Endothelial cell (in vitro differentiated cells): Measurements from ENCODE around the gene COG5. TPM values are rescaled to one million over a fixed set of nuclear protein-coding genes. Genes with fewer than 3 reads are reported as not detected.

Experiments used
- DNase-seq: peaks from one replicate; pipeline ENCODE4 v3.0.0; 2021; ENCODE audit warnings: low spot score
- H3K27ac Mint-ChIP-seq: one replicate; pipeline ENCODE4 v1.8.0; 2021; ENCODE audit warnings: mixed read lengths, inconsistent platforms; ENCODE audit not compliant: unreplicated experiment
- H3K27me3 Mint-ChIP-seq: one replicate; pipeline ENCODE4 v1.8.0; 2021; ENCODE audit warnings: mild to moderate bottlenecking, moderate library complexity, mixed read lengths, inconsistent platforms; ENCODE audit not compliant: unreplicated experiment
- H3K36me3 Mint-ChIP-seq: one replicate; pipeline ENCODE4 v1.8.0; 2021; ENCODE audit warnings: mild to moderate bottlenecking, low read depth, mixed read lengths, inconsistent platforms; ENCODE audit not compliant: unreplicated experiment
- H3K4me1 Mint-ChIP-seq: one replicate; pipeline ENCODE4 v1.8.0; 2021; ENCODE audit warnings: mild to moderate bottlenecking, mixed read lengths, inconsistent platforms; ENCODE audit not compliant: unreplicated experiment
- H3K4me3 Mint-ChIP-seq: one replicate; pipeline ENCODE4 v1.8.0; 2021; ENCODE audit warnings: mild to moderate bottlenecking, mixed read lengths, inconsistent platforms; ENCODE audit not compliant: unreplicated experiment
- H3K9me3 Mint-ChIP-seq: one replicate; pipeline ENCODE4 v1.8.0; 2021; ENCODE audit warnings: mixed read lengths, inconsistent platforms; ENCODE audit not compliant: unreplicated experiment
- long read RNA-seq: library from polyadenylated mRNA; unstranded; transcript quantifications from one replicate; pipeline ENCODE4 v2.0.0, GENCODE V29; 2020; ENCODE audit not compliant: unreplicated experiment
- total RNA-seq: library from RNA; stranded (reverse); fragmentation: NEBNext Ultra II Directional; extraction: Animal tissue kit (Norgen Biotek cat#: 25700); gene quantifications from one replicate; pipeline ENCODE4 v1.2.1, GENCODE V29; 2021; ENCODE audit not compliant: unreplicated experiment
- TF ChIP-seq, protein P1 (sequence below): fragments of 200-600 bp; sonication (generic); IDR thresholded peaks from one replicate; pipeline ENCODE4 v1.5.0; 2021; ENCODE audit warnings: antibody characterized with exemption; ENCODE audit not compliant: unreplicated experiment

The COG5 gene
- 26.7 TPM for total RNA-seq
- long read RNA-seq, full-length matches to known transcripts, result 7 of 9 reads
- long read RNA-seq, partial matches to known transcripts, result 0 of 9 reads
- long read RNA-seq, other reads (novel, unspliced or antisense), result 2 of 9 reads

DNA sequence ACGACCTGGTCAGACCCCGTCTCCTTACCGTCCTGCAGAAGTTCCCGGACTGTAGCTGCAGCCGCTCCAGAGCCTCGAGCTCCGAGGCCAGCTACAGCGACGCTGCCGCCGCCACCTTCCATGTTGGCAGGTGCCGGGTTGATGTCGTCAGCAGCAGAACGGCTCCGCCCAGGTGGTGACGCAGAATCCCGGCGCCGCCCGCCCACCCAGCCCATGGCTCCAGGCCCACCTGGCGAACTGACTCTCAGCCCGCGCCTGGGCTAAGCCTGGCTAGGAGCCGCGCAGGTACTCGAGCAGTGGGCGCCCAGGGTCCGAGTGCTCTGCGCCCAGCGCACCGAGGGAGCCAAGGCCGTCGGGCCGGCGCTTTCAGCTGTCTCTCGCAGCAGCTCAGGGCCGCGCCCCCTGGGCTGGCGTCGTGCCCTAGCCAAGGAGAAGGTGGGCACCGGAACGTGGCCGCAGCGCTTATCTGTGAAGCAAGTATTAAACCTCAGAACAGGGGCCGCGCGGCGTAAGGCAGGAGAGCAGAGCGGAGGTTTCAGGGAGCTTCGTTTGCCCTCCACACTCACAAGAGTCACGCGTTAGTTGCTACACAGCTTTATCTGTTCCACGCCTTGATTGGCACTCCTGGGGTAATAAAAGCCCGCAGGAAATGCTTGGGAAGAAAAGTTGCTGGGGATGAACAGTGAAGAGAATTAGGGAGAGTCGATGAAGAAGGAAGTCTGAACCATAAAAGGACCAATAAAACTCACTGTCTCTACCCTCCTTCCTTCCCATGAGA is at the start of gene COG5, which contains the start of gene DUS4L:
COG5 (minus strand) TSS at position 146 of the 778 bp plus-strand sequence; CDS start at position 122, 24 bp downstream.
DUS4L (plus strand) TSS at position 197 of the 778 bp plus-strand sequence. CDS start 3,100 bp downstream, outside the sequence.
- Mint-ChIP-seq H3K36me3 (peaks cover 3% of the 10 kb centered on the region), H3K4me1 (peaks cover 36% of the 10 kb centered on the region), H3K27me3 (peaks cover 4% of the 10 kb centered on the region), H3K9me3 (no peaks in the 10 kb centered on the region), H3K27ac (peak within 1 kb of the TSS; percentile 74), H3K4me3 (peak within 1 kb of the TSS; percentile 92)
- TF ChIP-seq, protein P1, sequence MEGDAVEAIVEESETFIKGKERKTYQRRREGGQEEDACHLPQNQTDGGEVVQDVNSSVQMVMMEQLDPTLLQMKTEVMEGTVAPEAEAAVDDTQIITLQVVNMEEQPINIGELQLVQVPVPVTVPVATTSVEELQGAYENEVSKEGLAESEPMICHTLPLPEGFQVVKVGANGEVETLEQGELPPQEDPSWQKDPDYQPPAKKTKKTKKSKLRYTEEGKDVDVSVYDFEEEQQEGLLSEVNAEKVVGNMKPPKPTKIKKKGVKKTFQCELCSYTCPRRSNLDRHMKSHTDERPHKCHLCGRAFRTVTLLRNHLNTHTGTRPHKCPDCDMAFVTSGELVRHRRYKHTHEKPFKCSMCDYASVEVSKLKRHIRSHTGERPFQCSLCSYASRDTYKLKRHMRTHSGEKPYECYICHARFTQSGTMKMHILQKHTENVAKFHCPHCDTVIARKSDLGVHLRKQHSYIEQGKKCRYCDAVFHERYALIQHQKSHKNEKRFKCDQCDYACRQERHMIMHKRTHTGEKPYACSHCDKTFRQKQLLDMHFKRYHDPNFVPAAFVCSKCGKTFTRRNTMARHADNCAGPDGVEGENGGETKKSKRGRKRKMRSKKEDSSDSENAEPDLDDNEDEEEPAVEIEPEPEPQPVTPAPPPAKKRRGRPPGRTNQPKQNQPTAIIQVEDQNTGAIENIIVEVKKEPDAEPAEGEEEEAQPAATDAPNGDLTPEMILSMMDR, result no peak
- DNase-seq, result peak; percentile 79

DNA sequence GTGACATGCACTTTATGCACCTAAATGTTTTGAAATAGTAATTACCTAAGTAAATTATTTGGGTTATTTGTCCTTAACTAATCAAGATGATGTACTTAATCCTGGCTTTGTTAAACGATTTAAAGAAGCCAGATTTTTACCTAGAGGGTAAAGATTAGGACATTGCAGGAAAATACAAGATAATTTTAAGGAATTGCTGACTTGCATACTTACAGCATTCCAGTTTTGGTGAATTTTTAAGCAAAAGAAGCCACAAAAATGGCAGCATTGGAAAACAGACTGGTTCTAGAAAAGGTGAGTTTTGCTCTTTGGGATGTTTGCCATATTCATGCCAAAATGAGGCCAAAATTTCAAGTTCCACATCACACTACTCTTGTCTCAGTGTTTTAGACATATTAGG is 49.7 kb upstream of the COG5 start:
- DNase-seq, result no peak
- H3K27me3 Mint-ChIP-seq, result peaks cover 6% of the 10 kb centered on the region
- TF ChIP-seq, protein P1, result no peak
- no peaks in the 10 kb centered on the region for H3K9me3 Mint-ChIP-seq
- peaks cover 30% of the 10 kb centered on the region for H3K36me3 Mint-ChIP-seq
- H3K4me1 Mint-ChIP-seq, result peaks cover 18% of the 10 kb centered on the region
- H3K27ac Mint-ChIP-seq, result peak overlapping the region; percentile 57
- H3K4me3 Mint-ChIP-seq, result no peak overlapping the region

DNA sequence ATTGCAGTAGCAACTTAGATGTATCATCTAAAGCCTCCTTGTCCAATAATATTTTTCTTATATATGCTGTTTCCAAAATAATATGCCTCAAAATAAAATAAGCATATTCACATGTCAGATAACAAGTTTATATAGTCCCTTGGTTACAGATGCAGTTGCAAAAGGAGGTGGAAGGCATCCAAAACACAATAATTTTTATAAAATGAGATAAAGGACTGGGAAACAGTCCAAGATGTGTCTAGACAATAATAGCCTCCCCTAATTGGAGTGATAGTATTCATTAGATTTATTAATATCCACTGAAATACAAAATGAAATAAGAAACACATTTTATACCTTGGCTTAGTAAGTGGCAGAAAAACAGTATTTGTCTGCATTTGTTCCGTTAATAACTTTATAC is 46.6 kb upstream of the COG5 start:
- Mint-ChIP-seq H3K9me3 (no peaks in the 10 kb centered on the region), H3K4me1 (peaks cover 22% of the 10 kb centered on the region), H3K27ac (no peak overlapping the region), H3K27me3 (peaks cover 6% of the 10 kb centered on the region), H3K4me3 (no peak overlapping the region), H3K36me3 (peaks cover 13% of the 10 kb centered on the region)
- DNase-seq, result no peak
- TF ChIP-seq, protein P1, result no peak

DNA sequence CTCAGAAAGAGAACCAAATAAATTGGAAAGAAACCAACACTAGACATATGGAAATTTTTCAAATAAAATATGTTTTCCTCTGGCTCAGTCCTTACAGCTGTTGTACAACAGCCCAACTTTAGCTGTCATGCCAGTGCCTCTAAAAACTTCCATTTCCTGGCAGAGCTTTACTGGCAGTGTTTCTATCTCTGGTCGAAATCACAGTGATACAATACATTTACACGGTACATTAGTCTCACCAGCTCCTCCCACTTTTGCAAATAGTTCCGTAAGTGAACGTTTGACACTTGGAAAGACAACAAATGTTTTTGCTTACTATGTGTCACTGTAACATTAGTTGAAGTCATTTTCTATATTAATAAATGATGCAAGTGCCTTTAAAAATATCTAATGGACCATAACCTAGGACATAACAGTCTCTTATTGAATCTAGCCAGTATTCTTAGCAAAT is 46.1 kb upstream of the COG5 start:
- TF ChIP-seq, protein P1, result no peak
- no peak for DNase-seq
- Mint-ChIP-seq H3K27ac (no peak overlapping the region), H3K4me1 (peaks cover 19% of the 10 kb centered on the region), H3K27me3 (peaks cover 3% of the 10 kb centered on the region), H3K4me3 (no peak overlapping the region), H3K9me3 (no peaks in the 10 kb centered on the region), H3K36me3 (peaks cover 10% of the 10 kb centered on the region)

DNA sequence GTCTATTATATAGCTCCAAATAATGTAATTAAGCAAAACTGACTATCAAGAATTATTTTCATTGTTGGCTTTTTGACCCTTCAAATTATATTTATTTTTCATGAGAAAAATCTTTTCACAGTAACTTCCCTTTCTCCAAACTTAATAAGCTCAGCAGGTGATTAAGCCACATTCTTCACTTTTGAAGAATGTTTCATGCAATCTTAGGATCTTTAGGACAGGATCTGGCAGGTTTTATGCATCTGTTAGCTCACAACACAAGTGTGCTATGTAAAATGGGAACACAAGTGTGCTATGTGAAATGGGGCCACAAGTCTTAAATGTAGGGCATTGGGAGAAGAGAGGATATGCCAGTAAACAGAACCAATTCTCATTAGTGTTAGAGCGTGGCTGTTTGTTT is 42.6 kb upstream of the COG5 start:
- Mint-ChIP-seq H3K4me1 (peaks cover 9% of the 10 kb centered on the region), H3K4me3 (no peak overlapping the region), H3K27me3 (no peaks in the 10 kb centered on the region), H3K9me3 (no peaks in the 10 kb centered on the region), H3K27ac (no peak overlapping the region), H3K36me3 (peaks cover 6% of the 10 kb centered on the region)
- no peak for DNase-seq
- TF ChIP-seq, protein P1, result no peak
